ENCODE results near the gene NPEPPS. TPM values are rescaled to one million over a fixed set of nuclear protein-coding genes. Genes with fewer than 3 reads are reported as not detected.
A peak's percentile ranks its signal among the peaks of the same experiment; 100 is the strongest.
"Not testable (repeated sequence)": the region's sequence is repeated elsewhere in the genome, so short reads cannot be mapped to it uniquely, and the experiment has no call there.

NPEPPS gene
- polyA plus RNA-seq, 10 donors = 95.5 to 180 (median 127) TPM

DNA sequence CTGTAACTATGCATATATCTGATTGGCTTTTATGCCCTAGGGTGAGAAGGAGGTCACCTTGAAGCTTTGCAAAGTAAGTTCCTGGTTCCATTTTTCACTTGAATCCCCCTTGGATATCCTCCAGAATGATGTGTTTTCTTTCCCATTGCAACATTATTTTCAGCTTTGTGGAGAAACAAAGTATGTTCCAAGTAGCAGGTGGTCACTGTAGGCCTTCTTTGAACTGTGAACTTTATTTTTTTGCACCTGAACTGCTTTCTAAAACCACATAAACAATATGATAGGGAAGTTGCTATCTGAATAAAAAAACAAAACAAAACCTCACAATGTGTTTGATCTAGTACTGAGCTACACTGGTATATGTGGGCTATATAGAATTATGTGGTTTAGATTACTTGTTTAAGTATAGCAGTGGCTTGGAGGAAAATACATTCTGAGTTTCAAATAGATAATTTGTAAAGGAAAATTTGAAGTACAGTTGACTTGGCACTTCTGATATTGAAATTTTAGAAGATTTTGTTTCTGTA, 29.7 kb downstream of the NPEPPS start:
- not testable (repeated sequence) for DNase-seq

- not testable (repeated sequence) for DNase-seq
These were observed 30.9 kb downstream of the NPEPPS start for GRCh38 chr17:47561698-47562405.

- DNase-seq = not testable (repeated sequence)
These were observed 31.4 kb downstream of the NPEPPS start for GRCh38 chr17:47562406-47562705.

GRCh38 chr17:47567261-47567660, 36.4 kb downstream of the NPEPPS start:
- not testable (repeated sequence) for DNase-seq

DNA sequence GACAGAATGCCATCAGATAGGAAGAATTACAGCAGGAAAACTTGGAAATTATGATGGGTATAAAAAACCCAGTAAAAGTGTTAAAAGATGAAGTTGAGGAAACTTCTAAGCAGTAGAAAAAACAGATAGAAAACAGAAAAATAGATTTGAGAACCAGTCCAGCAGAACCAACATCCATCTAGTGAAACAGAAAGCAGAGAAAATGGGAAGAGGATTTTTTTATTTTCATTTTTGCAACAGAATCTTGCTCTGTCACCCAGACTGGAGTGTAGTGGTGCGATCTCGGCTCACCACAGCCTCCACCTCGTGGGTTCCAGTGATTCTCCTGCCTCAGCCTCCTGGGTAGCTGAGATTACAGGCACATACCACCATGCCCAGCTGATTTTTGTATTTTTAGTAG, 41.7 kb downstream of the NPEPPS start:
- DNase-seq = not testable (repeated sequence)

DNA sequence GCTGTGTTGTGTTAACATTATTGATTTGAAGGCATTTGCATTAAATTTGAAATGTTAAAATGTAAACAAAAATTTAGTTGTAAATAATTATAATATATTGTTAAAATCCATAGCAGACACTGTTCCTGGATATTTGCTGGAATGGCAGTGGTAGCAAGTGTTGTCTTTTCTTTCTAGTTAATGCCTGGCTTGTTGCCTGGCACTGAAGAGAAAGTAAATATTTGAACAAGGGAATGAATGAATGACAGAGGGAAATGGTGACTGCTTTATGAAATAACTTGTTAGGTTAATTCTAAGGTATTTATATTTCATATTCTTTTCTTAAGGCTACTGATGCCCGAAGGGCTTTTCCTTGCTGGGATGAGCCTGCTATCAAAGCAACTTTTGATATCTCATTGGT, 51.5 kb downstream of the NPEPPS start:
- DNase-seq = not testable (repeated sequence)

DNA sequence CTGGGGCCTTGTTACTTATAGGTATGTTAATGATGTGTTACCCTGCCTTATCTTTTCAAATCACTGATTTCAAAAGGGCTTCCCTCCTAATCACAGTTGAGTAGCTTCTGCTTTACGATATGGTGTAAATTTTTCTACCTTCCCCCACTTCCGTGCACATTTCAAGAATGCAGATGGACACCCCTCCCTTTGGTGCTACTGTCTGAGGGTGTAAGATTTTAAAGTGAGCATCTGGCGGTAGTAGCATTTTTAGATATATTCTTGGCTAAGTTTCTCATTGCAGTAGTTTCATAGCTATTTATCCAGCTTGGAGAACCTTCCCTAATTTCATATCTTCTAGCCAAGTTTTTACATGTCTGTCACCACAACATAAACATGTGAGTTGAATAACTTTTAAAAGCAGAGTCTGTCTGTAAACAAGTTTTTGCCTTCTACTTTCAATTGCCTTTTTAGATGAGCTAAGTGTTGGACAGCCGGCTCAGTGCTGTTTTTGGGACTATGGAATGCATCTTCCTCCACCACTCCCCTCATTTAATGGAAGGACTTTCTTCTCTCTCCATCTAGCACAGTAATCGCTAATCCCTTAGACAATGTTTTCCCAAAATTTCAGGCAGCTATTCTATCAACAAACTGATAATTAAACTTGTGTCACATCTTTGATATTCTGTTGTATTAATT, 55.6 kb downstream of the NPEPPS start:
- peak in 1 of 3 donors; percentile 3 for DNase-seq

GRCh38 chr17:47593522-47593921, 62.6 kb downstream of the NPEPPS start:
- DNase-seq = not testable (repeated sequence)

GRCh38 chr17:47603830-47604597, 73.1 kb downstream of the NPEPPS start:
- DNase-seq = peak in 1 of 3 donors; percentile 26

DNA sequence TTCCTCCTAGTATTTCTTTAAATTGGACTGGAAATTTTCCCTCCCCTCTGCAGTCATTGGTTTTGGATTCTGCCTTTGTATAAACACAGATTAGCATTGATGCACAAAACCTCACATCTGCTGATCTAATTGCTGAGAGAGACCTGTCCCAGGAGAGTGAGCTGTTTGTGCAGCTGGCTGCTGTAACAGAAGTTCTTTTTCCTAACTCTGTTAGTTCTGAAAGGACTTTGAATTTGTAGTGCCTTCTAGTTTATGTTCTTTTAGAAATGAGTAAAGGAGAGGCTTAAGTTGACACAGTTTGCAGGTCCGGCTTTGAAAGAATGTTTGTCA, 73.7 kb downstream of the NPEPPS start:
- DNase-seq = peak; percentile 73 to 91 (median 80)

- DNase-seq = peak in 1 of 3 donors; percentile 42
These were observed 74.1 kb downstream of the NPEPPS start for GRCh38 chr17:47605011-47605410.

GRCh38 chr17:47607481-47607880, 76.6 kb downstream of the NPEPPS start:
- no peak for DNase-seq

DNA sequence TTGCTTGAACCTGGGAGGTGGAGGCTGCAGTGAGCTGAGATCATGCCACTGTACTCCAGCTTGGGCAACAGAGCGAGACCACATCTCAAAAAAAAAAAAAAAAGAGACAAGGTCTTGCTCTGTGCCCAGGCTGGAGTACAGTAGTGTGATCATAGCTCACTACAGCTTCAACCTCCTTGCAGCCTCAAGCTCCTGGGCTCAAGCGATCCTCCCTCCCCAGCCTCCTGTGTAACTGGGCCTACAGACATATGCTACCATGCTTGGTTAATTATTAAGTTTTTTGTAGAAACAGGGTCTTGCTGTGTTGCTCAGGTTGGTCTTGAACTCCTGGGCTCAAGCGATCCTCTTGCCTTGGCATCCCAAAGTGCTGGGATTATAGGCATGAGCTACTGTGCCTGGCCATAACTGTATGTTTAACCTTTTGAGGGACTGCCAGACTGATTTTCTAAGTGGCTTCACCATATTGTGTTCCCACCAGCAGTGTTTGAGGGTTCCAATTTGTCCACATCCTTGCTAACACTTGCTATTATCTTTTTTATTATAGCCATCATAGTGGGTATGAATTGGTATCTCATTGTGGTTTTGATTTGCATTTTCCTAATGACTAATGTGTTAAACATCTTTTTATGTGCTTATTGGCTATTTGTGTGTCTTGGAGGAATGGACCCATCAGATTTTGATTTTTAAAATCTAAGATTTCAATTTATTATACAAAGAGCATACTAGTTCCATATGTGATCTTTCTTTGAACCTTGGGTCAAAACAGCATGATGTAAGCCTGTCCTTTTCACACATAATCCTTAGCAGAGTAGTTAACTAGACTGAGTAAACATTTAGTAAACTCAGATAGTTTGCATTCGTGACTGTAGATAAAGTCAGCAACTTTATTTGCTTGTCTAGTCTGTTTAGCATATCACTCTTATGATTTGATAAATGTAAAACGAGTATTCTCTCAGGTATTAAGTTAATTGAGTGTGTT, 80.8 kb downstream of the NPEPPS start:
- DNase-seq = no peak

GRCh38 chr17:47615766-47616424, 85.0 kb downstream of the NPEPPS start:
- peak; percentile 41 to 75 (median 70) for DNase-seq

DNA sequence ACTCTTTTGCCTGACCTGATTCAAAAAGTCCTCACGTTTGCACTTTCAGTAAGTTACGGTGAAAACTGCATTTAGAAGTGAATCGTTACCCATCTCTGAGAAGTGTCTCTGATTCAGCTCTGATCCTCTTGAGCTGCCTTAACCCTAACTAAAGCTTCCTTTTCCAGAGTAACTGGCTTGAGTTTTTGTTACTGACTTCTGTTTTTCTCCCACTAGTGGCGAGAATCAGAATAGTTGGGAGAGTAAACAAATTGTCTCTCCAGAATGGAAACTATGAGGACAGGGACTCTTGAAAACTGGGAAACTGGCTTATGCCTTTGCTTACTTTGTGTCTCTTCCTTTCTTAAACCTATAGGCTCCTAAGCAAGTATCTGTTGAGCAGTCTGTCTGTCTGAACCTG, 87.5 kb downstream of the NPEPPS start:
- peak in 1 of 3 donors; percentile 13 for DNase-seq

DNA sequence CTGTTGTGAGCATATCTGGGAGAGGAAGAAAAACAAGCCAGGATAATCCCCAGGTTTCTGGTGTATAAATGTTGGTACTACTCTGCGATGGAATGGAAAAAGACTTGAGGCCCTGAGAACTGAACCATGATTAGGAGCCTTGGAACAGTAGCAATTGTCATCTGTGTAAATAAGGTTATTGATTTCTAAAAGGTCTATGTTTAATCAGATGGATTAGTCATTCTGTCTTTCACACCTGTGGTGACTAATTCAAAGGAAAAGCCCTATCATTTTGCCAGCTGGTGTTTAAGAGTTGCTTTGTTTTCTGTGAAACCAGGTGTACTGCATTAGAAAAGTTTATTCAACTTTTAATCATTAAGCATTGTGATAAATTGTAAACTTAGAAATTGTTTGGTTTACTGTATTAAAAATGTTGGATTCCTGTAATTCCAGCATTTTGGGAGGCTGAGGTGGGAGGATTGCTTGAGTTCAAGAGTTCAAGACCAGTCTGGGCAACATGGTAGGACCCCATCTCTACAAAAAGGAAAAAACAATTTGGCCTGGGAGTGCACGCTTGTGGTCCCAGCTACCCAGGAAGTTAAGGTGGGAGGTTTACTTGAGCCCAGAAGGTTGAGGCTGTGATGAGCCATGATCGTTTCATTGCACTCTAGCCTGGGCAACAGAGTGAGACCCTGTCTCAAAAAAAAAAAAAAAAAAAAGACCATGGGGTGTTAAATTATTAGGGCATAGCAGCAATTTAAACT, 89.8 kb downstream of the NPEPPS start:
- no peak for DNase-seq

- DNase-seq = peak in 2 of 3 donors; percentile 22 to 78
These were observed 90.6 kb downstream of the NPEPPS start for GRCh38 chr17:47621293-47622179.

DNA sequence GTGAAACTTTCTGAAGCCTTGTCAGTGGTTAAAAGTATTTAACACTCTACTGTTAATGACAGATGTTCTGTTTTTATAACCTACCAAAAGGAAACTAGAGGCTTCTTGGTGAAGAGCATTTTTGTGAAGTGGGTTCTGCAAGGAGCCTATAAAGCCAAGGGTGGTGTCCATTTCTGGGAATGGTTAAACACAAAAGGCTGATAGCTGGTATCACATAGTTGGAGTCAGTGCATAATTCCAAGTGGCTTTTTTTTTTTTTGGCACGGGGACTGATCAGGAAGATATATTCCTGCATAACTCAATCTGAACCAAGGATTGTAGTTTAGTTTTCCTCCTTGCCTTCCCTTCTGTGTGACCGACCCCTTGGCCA, 91.3 kb downstream of the NPEPPS start:
- no peak for DNase-seq

DNA sequence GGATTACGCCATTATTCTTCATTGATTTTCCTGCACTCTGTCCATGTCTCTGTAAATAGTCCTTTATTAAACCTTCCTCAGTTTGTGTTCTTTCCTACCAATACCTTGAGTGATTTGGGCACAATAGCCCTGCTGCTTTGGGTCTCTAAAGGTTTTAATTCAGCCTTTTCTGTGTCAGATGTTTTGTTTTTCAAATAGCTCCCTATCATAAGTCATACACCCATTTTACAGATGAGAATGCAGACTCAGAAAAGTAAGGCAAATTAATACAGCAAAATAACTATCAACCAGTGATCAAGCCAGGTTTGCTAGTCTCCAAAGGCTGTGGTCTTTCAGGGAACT, 93.8 kb downstream of the NPEPPS start:
- no peak for DNase-seq
